RWPE2 (cell line): Measurements from ENCODE around the gene CMPK2.

Source experiments
- ATAC-seq: fragments of 200-7000 bp; cut with Tn5 transposase; 3 replicates; pipeline ENCODE4 v1.9.1; 2021; ENCODE audit warnings: low read depth
- DNase-seq: peaks from one replicate; pipeline ENCODE4 v3.0.0-alpha.2; 2020; ENCODE audit warnings: low spot score
- H3K27ac ChIP-seq: fragments of 450-650 bp; 2 replicates; pipeline ENCODE4 v1.5.1; 2017; ENCODE audit warnings: mild to moderate bottlenecking; ENCODE audit not compliant: poor library complexity, severe bottlenecking
- H3K27me3 ChIP-seq: fragments of 250-450 bp; sonication (Bioruptor Pico); 2 replicates; pipeline ENCODE4 v1.5.1; 2021; ENCODE audit warnings: mild to moderate bottlenecking, moderate library complexity; ENCODE audit not compliant: insufficient read depth, poor library complexity, severe bottlenecking
- H3K36me3 ChIP-seq: fragments of 250-450 bp; sonication (Bioruptor Pico); 2 replicates; pipeline ENCODE4 v1.5.1; 2020; ENCODE audit warnings: low read depth, mild to moderate bottlenecking, moderate library complexity
- H3K4me1 ChIP-seq: fragments of 250-450 bp; sonication (Bioruptor Pico); 2 replicates; pipeline ENCODE4 v1.5.1; 2021; ENCODE audit warnings: mild to moderate bottlenecking, moderate library complexity; ENCODE audit not compliant: insufficient read depth, poor library complexity, severe bottlenecking
- H3K4me3 ChIP-seq: fragments of 250-450 bp; sonication (Bioruptor Pico); 2 replicates; pipeline ENCODE4 v1.5.1; 2021; ENCODE audit warnings: mild to moderate bottlenecking, moderate library complexity; ENCODE audit not compliant: severe bottlenecking
- H3K9me3 ChIP-seq: fragments of 250-450 bp; sonication (Bioruptor Pico); 2 replicates; pipeline ENCODE4 v1.5.1; 2021; ENCODE audit warnings: mild to moderate bottlenecking, moderate library complexity; ENCODE audit not compliant: severe bottlenecking
- TF ChIP-seq, protein P1 (sequence below): fragments of 450-650 bp; IDR thresholded peaks from one replicate; pipeline ENCODE4 v1.5.1; 2017; ENCODE audit warnings: mild to moderate bottlenecking, moderate library complexity; ENCODE audit not compliant: poor library complexity, severe bottlenecking

CMPK2 gene

GRCh38 chr2:6800553-6800952 lies 65.2 kb downstream of the CMPK2 start:
- H3K27ac ChIP-seq: no peak overlapping the region
- no peaks in the 10 kb centered on the region for H3K27me3 ChIP-seq
- H3K36me3 ChIP-seq: no peaks in the 10 kb centered on the region
- TF ChIP-seq, protein P1, sequence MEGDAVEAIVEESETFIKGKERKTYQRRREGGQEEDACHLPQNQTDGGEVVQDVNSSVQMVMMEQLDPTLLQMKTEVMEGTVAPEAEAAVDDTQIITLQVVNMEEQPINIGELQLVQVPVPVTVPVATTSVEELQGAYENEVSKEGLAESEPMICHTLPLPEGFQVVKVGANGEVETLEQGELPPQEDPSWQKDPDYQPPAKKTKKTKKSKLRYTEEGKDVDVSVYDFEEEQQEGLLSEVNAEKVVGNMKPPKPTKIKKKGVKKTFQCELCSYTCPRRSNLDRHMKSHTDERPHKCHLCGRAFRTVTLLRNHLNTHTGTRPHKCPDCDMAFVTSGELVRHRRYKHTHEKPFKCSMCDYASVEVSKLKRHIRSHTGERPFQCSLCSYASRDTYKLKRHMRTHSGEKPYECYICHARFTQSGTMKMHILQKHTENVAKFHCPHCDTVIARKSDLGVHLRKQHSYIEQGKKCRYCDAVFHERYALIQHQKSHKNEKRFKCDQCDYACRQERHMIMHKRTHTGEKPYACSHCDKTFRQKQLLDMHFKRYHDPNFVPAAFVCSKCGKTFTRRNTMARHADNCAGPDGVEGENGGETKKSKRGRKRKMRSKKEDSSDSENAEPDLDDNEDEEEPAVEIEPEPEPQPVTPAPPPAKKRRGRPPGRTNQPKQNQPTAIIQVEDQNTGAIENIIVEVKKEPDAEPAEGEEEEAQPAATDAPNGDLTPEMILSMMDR: no peak
- H3K4me1 ChIP-seq: no peaks in the 10 kb centered on the region
- H3K4me3 ChIP-seq: no peak overlapping the region
- H3K9me3 ChIP-seq: peaks cover 2% of the 10 kb centered on the region
- ATAC-seq (no peak), DNase-seq (no peak)
